ENCODE data around the gene AGPS.
"Not testable (repeated sequence)": the region's sequence is repeated elsewhere in the genome, so short reads cannot be mapped to it uniquely, and the experiment has no call there.

The AGPS gene

GRCh38 chr2:177391822-177392372 lies 676 bp upstream of the AGPS start:
- FAIRE-seq, result no peak

GRCh38 chr2:177393203-177393755 lies 706 bp downstream of the AGPS start:
- FAIRE-seq, result no peak

- no peak for FAIRE-seq
Observed at GRCh38 chr2:177393824-177394593, 1.4 kb downstream of the AGPS start.

- no peak for FAIRE-seq
Observed at GRCh38 chr2:177394594-177394973, 2.0 kb downstream of the AGPS start.

GRCh38 chr2:177395351-177396065 lies 2.9 kb downstream of the AGPS start:
- FAIRE-seq, result no peak

GRCh38 chr2:177396703-177397460 lies 4.3 kb downstream of the AGPS start:
- FAIRE-seq, result no peak

GRCh38 chr2:177397481-177398289 lies 5.1 kb downstream of the AGPS start:
- peak; percentile 91 for FAIRE-seq

GRCh38 chr2:177398290-177398683 lies 5.7 kb downstream of the AGPS start:
- FAIRE-seq, result no peak

- no peak for FAIRE-seq
Observed at GRCh38 chr2:177398791-177399190, 6.2 kb downstream of the AGPS start.

GRCh38 chr2:177399376-177399775 lies 6.8 kb downstream of the AGPS start:
- no peak for FAIRE-seq

GRCh38 chr2:177400337-177400923 lies 7.9 kb downstream of the AGPS start:
- FAIRE-seq, result no peak

- no peak for FAIRE-seq
Observed at GRCh38 chr2:177402096-177402495, 9.5 kb downstream of the AGPS start.

- FAIRE-seq, result no peak
Observed at GRCh38 chr2:177403838-177404237, 11.3 kb downstream of the AGPS start.

GRCh38 chr2:177404243-177404642 lies 11.7 kb downstream of the AGPS start:
- no peak for FAIRE-seq

GRCh38 chr2:177405029-177405692 lies 12.6 kb downstream of the AGPS start:
- no peak for FAIRE-seq

- FAIRE-seq, result no peak
Observed at GRCh38 chr2:177406182-177406581, 13.6 kb downstream of the AGPS start.

GRCh38 chr2:177407031-177407430 lies 14.5 kb downstream of the AGPS start:
- no peak for FAIRE-seq

- FAIRE-seq, result not testable (repeated sequence)
Observed at GRCh38 chr2:177410629-177411028, 18.1 kb downstream of the AGPS start.

- FAIRE-seq, result no peak
Observed at GRCh38 chr2:177413703-177414102, 21.1 kb downstream of the AGPS start.

- FAIRE-seq, result peak; percentile 37
Observed at GRCh38 chr2:177419274-177419673, 26.7 kb downstream of the AGPS start.

GRCh38 chr2:177422271-177422670 lies 29.7 kb downstream of the AGPS start:
- FAIRE-seq, result no peak
